Epithelial cell of esophagus (primary cell): ENCODE measurements around the gene COPE.
A peak's percentile ranks its signal among the peaks of the same experiment; 100 is the strongest.
"Not testable (repeated sequence)": the region's sequence is repeated elsewhere in the genome, so short reads cannot be mapped to it uniquely, and the experiment has no call there.

Experiments used
- DNase-seq: peaks from one replicate; pipeline ENCODE4 v3.0.0; 2010; ENCODE audit warnings: low read depth
- H3K4me3 ChIP-seq: 2 replicates; pipeline ENCODE4 v1.5.1; 2011; ENCODE audit warnings: mild to moderate bottlenecking, low read length, control low read depth
- CTCF ChIP-seq: IDR thresholded peaks from 2 replicates; pipeline ENCODE4 v1.5.1; 2011; ENCODE audit warnings: low read depth, mild to moderate bottlenecking, low read length, control low read depth, inconsistent platforms; ENCODE audit not compliant: insufficient read depth; ENCODE audit errors: missing control alignments

COPE gene

GRCh38 chr19:18919900-18920214 lies 670 bp upstream of the COPE start:
- TF ChIP-seq CTCF = no peak
- no peak for DNase-seq
- H3K4me3 ChIP-seq = peak overlapping the region; percentile 97

GRCh38 chr19:18917593-18917992 lies 1.6 kb downstream of the COPE start:
- DNase-seq, H3K4me3 ChIP-seq: not testable (repeated sequence)

GRCh38 chr19:18915639-18916038 lies 3.5 kb downstream of the COPE start:
- H3K4me3 ChIP-seq = no peak overlapping the region
- DNase-seq = peak; percentile 64
- TF ChIP-seq CTCF = peak; percentile 52

- no peak overlapping the region for H3K4me3 ChIP-seq
- TF ChIP-seq CTCF = no peak
- DNase-seq = no peak
Measured at GRCh38 chr19:18913466-18913865, 5.7 kb downstream of the COPE start.

- TF ChIP-seq CTCF = no peak
- no peak for DNase-seq
Measured at GRCh38 chr19:18912933-18913332, 6.3 kb downstream of the COPE start.

GRCh38 chr19:18910801-18911436 lies 8.3 kb downstream of the COPE start:
- TF ChIP-seq CTCF = no peak
- DNase-seq = no peak
- no peak overlapping the region for H3K4me3 ChIP-seq

More at GRCh38 chr19:18912933-18913332, 6.3 kb downstream of the COPE start:
- H3K4me3 ChIP-seq = no peak overlapping the region

- TF ChIP-seq CTCF = no peak
- H3K4me3 ChIP-seq = no peak overlapping the region
- no peak for DNase-seq
Measured at GRCh38 chr19:18910010-18910409, 9.2 kb downstream of the COPE start.
